ENCODE measurements around the gene MSH2. TPM values are rescaled to one million over a fixed set of nuclear protein-coding genes. Genes with fewer than 3 reads are reported as not detected.

MSH2 gene
- 20.2 and 27.8 TPM in 2 replicates for total RNA-seq

GRCh38 chr2:47402805-47403608 is at the start of gene MSH2:
Gene MSH2 (plus strand): TSS chr2:47403156. CDS start chr2:47403192, 36 bp downstream.

Other genes with a start within 250 kb of the MSH2 start
- gene STPG4, start 247.8 kb upstream of the MSH2 start, total RNA-seq: 0.32 and 0.89 TPM in 2 replicates
- gene CALM2, start 226.6 kb upstream of the MSH2 start, total RNA-seq: 1,714 and 2,727 TPM in 2 replicates
- 0.23 TPM in 1 of 2 replicates, not detected in the other for gene EPCAM, start 33.8 kb upstream of the MSH2 start, total RNA-seq
- gene KCNK12, start 167.8 kb downstream of the MSH2 start, total RNA-seq: under 0.01 TPM in 1 of 2 replicates, not detected in the other